KOPT-K1 (cell line): Measurements from ENCODE around the gene STON1.
"Not testable (repeated sequence)": the region's sequence is repeated elsewhere in the genome, so short reads cannot be mapped to it uniquely, and the experiment has no call there.

Source experiments
- H3K27ac ChIP-seq: fragments of 200-600 bp; sonication (generic); 2 replicates; pipeline ENCODE4 v1.5.1; 2016; ENCODE audit warnings: antibody characterized with exemption, mild to moderate bottlenecking, low read depth, low read length; ENCODE audit not compliant: poor library complexity, severe bottlenecking
- H3K36me3 ChIP-seq: fragments of 200-600 bp; sonication (generic); 2 replicates; pipeline ENCODE4 v1.5.1; 2017; ENCODE audit warnings: antibody characterized with exemption, mild to moderate bottlenecking, low read length, moderate library complexity; ENCODE audit not compliant: insufficient read depth
- H3K9me3 ChIP-seq: fragments of 200-600 bp; sonication (generic); 2 replicates; pipeline ENCODE4 v1.5.1; 2017; ENCODE audit warnings: antibody characterized with exemption, low read length, mild to moderate bottlenecking; ENCODE audit not compliant: insufficient read depth, poor library complexity, severe bottlenecking

STON1 gene

DNA sequence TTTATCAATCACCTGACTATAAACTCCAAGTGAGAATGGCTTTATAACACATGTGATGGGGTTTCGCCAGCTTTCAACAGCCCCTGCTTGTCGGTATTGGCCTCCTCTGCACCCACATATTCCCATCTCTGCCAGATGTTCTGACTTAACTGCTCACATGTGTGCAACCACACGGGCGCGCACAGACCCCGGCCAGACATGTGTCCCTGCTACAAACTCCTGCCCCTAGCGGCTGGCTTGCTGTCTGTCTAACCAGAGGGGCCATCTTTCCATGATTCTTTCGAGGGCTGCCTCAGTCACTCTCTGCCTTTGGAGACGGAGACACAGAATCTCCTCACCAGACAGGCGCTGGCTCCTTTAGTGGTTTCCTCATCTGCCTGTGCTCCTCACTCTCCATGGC lies 15.3 kb downstream of the STON1 start:
- Histone ChIP-seq H3K36me3 (no peaks in the 10 kb centered on the region), H3K9me3 (no peaks in the 10 kb centered on the region), H3K27ac (no peak overlapping the region)

DNA sequence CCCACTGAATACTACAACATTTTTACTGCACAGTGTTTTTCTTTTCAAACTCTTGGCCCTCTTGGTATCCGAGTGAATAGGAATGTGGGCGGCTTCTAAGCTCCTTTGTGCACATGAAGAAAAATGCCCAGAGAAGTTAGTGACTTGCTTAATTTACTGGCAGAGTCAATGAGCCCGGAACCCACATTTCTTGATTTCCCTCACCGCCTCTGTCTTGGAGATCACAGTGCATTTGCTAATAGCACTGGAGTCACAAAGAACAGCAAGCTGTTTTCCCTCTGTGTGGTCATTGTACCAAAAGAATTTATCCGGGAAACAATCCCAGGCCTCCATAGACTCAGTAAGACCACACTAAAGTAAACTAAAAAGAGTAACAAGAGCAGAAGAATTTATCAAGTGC lies 18.9 kb downstream of the STON1 start:
- H3K36me3 ChIP-seq, result no peaks in the 10 kb centered on the region

DNA sequence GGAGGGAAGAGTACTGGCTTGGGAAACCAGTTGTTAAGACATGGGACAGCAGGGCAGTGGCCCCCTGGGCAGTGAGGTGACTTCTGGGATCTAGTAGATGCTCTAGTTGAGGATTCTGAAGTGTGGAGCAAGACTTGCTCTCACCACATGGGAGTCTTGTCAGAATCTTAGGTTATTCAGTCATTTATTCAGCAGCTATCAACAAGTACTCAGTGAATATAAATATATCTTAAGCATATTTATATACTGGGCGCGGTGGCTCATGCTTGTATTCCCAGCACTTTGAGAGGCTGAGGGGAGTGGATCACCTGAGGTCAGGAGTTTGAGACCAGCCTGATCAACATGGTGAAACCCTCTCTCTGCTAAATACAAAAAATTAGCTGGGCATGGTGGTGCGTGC lies 20.0 kb downstream of the STON1 start:
- Histone ChIP-seq H3K9me3 (no peaks in the 10 kb centered on the region), H3K36me3 (no peaks in the 10 kb centered on the region), H3K27ac (no peak overlapping the region)

More for the DNA sequence above, 18.9 kb downstream of the STON1 start:
- Histone ChIP-seq H3K27ac (no peak overlapping the region), H3K9me3 (no peaks in the 10 kb centered on the region)

DNA sequence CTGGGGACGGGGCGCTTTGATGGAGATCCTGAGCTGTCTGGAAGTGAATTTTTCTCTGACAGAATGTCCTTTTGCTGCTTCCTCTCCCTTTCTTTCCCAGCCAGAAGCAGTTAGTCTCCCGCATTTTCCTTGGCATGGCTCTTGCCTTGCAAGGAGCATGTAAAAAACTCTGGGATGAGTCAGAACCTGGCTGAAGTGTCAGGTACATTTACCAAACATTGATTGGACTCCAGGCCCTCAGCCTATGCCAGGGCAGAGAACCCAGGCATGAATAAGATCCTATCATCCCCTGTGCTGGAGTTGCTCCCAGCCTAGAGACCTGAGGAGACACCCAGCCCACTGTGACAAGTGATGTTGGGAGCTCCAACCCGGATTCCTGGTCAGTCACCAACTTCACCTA lies 21.6 kb downstream of the STON1 start:
- Histone ChIP-seq H3K27ac (no peak overlapping the region), H3K9me3 (no peaks in the 10 kb centered on the region), H3K36me3 (no peaks in the 10 kb centered on the region)

DNA sequence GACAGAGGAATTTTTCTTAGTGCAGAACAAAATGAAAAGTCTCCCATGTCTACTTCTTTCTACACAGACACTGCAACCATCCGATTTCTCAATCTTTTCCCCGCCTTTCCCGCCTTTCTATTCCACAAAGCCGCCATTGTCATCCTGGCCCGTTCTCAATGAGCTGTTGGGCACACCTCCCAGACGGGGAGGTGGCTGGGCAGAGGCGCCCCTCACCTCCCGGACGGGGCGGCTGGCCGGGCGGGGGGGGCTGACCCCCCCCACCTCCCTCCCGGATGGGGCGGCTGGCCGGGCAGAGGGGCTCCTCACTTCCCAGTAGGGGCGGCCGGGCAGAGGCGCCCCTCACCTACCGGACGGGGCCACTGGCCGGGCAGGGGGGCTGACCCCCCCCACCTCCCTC lies 25.1 kb downstream of the STON1 start:
- not testable (repeated sequence) for H3K9me3 ChIP-seq, H3K27ac ChIP-seq, H3K36me3 ChIP-seq

DNA sequence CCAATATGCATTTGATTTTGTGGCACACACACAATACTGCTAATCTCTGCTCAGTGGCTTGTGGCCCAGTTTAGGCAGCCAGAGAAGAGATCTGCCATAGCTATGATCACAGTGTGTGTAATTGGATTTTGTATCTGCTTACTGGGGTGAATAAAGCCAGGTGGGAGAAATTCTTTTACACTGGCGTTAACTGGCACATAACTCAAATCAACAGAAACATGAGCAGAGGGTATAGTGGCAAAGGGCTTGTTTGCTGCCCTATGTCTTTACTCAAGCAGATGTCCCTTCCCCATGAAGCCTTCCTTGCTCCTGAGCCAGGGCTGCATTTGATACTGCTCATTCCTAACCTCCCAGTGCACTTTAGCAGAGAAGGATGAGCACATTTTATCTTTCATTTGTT lies 28.5 kb downstream of the STON1 start:
- Histone ChIP-seq H3K9me3 (no peaks in the 10 kb centered on the region), H3K27ac (no peak overlapping the region), H3K36me3 (no peaks in the 10 kb centered on the region)

DNA sequence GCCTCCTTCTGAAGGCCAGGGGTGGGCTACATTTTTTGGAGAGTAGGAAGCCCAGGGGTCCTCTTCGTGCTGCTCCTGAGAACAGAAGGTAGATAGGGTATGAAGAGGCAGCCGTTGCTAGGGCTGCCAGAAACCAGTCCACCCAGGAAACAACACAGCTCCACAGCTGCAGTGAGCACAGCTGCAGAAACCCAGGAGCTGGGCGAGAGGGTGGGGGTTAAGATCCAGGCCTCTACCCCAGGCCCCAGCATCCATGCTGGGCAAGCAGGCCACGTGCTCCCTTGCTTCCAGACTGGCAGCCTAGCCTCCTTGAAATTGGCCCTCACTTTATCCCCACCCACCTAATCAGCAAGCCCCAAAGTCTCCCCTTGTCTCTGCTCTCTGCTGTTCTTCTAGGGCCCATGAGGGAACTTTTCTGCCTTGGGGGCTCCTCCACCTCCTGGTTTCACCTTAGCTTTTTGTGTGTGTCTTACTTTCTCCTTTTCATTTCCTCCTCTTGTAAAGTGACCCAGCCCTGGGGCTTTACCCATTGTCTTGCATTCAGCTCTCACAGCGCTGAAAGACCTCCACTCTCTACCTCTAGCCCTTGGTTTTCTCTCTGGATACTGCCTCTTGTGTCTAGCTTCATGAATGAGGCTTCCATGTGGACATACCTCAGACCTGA lies 30.7 kb downstream of the STON1 start:
- no peak overlapping the region for H3K27ac ChIP-seq
- H3K9me3 ChIP-seq, result no peaks in the 10 kb centered on the region

DNA sequence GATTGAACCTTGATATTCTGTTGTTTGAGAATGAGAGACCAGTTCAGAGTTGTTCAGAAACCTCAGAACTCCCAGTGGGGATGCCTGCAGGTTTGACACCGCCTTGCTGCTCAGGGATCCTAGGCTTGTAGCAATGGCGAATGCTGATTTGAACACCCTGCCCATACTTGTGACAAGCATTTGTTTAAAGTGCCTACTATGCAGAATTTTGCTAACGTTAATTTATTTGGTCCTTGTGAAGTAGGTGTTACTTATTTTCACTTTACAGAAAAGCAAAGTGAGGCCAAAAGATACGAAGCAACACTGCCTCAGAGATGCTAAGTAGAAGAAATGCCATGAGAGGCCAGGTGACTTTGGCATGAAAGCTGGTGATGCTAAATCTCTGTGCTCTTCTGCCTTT lies 32.3 kb downstream of the STON1 start:
- no peak overlapping the region for H3K27ac ChIP-seq
- no peaks in the 10 kb centered on the region for H3K9me3 ChIP-seq
- H3K36me3 ChIP-seq, result no peaks in the 10 kb centered on the region

More for the DNA sequence above, 30.7 kb downstream of the STON1 start:
- H3K36me3 ChIP-seq, result no peaks in the 10 kb centered on the region

DNA sequence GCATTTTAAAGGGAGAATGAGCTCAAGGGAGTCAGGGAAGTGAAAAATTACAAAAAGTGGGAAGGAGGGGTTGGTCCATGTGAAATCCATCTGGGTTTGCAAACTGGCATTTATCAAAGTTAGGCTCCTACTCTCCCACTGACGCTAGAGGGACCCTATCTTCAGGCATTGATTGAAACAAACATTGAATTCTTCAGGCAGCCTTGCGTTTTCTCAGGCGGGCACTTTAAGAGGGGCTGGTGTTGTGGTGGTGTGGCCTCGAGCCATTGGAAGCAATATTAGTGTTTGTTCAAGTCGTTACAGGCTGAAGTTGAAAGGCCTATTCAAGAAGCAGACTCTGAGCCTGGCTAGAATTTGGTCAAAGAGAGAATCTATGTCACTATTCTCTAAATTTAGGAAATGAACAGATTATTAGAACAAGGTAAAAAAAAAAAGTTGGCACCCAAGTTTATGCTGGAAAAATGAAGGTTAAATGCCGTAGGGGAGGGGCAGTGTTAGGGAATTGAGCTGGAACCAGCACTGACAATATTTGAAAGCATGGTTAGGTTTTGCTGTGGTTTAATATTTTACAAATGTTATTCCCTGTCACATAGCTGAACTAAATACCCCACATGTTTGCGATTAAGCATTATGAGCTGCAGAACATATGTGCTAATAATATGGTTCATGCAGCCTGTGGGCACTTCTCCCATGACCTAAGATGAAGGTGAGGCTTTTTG lies 36.8 kb downstream of the STON1 start:
- Histone ChIP-seq H3K27ac (no peak overlapping the region), H3K9me3 (no peaks in the 10 kb centered on the region), H3K36me3 (no peaks in the 10 kb centered on the region)

DNA sequence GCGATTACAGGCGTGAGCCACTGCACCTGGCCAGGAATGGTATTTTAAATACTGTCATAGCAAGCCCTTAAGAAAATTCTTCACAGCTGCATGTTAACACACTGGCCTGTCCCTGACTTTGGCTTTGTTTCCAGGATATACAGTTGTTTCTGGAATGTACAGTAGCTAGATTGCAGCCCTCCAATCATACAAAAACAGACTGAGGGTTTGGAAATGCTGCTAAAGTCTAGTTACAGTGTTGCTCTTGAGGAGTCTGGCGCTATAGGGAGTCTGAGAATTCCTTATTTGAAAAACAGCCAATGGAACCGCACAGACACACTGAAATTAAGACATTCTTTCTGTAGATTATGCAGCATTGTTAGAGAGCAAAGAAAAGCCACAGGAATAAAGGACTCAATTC lies 37.7 kb downstream of the STON1 start:
- H3K36me3 ChIP-seq, result no peaks in the 10 kb centered on the region
- H3K9me3 ChIP-seq, result no peaks in the 10 kb centered on the region
- no peak overlapping the region for H3K27ac ChIP-seq

DNA sequence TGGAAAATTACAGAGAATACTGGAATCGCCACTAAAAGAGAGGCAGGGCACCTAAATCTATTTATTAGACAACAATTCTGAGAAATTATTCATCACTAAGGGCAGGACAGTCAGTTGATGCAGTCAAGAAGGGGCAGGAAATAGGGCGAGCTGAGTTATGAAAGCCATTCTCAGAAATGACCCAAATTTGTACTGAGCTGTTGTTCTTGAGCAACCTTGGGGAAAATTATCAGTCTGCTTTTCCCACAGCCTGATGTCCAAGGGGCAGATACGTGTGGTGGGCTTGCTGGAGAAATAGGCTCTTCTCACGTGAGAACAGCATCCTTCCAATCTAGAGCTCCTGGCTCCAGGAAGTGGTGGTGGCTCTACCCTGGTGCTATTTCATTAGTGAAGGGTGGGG lies 38.6 kb downstream of the STON1 start:
- Histone ChIP-seq H3K27ac (no peak overlapping the region), H3K36me3 (no peaks in the 10 kb centered on the region)

DNA sequence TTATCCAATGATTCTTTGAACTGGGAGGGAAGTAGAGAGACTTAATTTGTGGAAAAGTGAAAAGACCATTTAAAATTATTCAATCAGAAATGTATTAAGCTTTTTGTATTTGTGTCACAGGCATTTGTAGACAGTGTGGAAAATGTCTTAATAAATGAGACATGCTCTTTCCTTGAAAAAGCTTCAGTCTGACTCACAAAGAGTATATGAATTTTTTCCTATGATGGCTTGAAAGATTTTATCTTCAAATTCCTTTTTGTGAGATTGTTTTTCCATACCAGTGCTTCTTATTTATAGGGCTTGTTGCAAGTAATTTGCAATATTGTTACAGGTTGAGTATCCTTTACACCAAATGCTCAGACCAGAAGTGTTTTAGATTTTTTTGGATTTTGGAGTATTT lies 39.5 kb downstream of the STON1 start:
- H3K9me3 ChIP-seq, result no peaks in the 10 kb centered on the region
- no peak overlapping the region for H3K27ac ChIP-seq
- H3K36me3 ChIP-seq, result no peaks in the 10 kb centered on the region

More for the DNA sequence above, 38.6 kb downstream of the STON1 start:
- no peaks in the 10 kb centered on the region for H3K9me3 ChIP-seq

DNA sequence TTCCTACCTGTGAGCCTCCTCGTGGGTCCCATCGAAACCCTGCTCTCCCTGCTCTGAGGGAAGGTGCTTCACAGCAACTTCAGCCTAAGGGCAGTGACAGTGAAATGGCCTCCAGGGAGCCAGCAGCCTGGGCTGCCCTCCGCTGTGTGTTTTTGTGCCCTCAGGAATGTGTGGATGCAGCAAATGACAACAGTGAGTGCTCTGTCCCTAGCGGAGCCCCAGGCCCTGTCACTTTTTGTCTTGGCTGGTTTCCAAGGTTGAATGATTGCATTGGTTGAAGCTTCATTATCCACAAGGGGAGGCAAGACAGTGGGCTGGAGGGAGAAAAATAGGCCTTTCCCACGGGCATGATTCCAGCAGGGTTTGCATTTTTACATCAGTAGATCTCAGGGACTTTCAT lies 42.9 kb downstream of the STON1 start:
- H3K9me3 ChIP-seq, result no peaks in the 10 kb centered on the region
- no peak overlapping the region for H3K27ac ChIP-seq
- no peaks in the 10 kb centered on the region for H3K36me3 ChIP-seq

DNA sequence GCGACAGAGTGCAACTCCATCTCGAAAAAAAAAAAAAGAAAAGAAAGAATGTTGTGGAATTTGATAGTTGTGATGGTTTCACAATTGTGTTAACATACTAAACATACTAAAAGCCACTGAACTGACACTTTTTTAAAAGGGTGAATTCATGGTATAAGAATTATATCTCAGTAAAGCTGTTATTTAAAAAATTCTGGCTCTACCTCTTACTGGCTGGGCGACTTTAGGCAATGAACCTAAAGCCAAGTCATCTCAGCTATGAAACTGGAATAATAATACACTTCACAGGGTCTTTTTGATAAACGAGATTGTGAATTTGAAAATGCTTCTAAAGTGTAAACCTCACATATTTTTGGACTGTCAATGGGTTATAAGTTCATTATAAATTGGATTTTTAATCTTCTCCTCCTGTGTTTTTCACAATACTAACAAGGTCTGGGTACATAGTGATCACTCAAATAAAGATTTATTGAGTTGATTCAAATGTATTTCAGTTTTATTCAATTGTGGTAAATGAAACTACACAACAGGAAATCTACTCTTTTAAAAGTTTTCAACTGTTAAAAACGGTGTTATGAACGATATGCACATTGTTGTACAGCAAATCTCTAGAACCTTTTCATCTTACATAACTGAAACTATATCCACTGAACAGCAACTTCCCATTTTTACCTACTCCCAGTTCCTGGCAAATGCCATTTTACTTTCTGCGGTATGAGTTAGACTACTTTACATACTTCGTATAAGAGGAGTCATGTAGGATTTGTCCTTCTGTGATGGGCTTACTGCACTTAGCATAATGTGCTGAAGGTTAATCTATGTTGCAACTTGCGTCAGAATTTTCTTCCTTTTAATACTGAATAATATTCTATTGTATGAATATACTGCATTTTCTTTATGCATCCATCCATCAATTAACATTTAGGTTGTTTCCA lies 44.7 kb downstream of the STON1 start:
- no peaks in the 10 kb centered on the region for H3K36me3 ChIP-seq
- no peak overlapping the region for H3K27ac ChIP-seq
- H3K9me3 ChIP-seq, result no peaks in the 10 kb centered on the region

DNA sequence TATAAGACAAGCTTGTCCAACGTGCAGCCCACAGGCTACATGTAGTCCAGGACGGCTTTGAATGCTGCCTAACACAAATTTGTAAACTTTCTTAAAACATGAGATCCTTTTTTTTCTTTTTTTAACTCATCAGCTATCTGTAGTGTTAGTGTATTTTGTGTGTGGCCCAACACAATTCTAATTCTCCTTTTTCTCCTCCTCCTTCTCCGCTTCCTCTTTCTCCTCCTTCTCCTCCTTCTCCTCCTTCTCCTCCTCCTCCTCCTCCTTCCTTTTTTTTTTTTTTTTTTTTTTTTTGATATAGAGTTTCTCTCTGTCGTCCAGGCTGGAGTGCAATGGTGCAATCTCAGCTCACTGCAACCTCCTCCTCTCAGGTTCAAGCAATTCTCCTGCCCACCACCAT lies 48.4 kb downstream of the STON1 start:
- H3K27ac ChIP-seq, result no peak overlapping the region
- H3K9me3 ChIP-seq, result no peaks in the 10 kb centered on the region
- no peaks in the 10 kb centered on the region for H3K36me3 ChIP-seq
